B cell (primary cell): ENCODE data around the gene C9orf43. TPM values are rescaled to one million over a fixed set of nuclear protein-coding genes. Genes with fewer than 3 reads are reported as not detected.

Experiments
- ATAC-seq: fragments of 200-7000 bp; cut with Tn5 transposase; one replicate; pipeline ENCODE4 v1.10.0; 2021; ENCODE audit warnings: low read depth, mild to moderate bottlenecking, moderate number of reproducible peaks, moderate library complexity
- CTCF ChIA-PET: fragments of 350-600 bp; sonication (Branson Sonifier 250); formaldehyde crosslinking; loops from one replicate; lab custom pipeline; 2021; ENCODE audit warnings: antibody characterized with exemption, inconsistent platforms; lab: Charles Lee
- POLR2A ChIA-PET: fragments of 350-600 bp; sonication (Branson Sonifier 250); formaldehyde crosslinking; loops from one replicate; lab custom pipeline; 2021; ENCODE audit warnings: antibody characterized with exemption; lab: Charles Lee
- DNase-seq: peaks from one replicate; pipeline ENCODE4 v3.0.0; 2013
- H2AFZ ChIP-seq: 2 replicates; pipeline ENCODE4 v1.6.1; 2012; ENCODE audit warnings: mild to moderate bottlenecking, low read depth, low read length; ENCODE audit not compliant: insufficient read depth, poor library complexity, severe bottlenecking
- H3K27ac ChIP-seq, 2 donors: 1 replicate in 1 of 2; 2 replicates in 1 of 2; pipeline ENCODE4 v1.5.1; 2012 to 2013; ENCODE audit warnings: low read length in 2 of 2, mild to moderate bottlenecking in 2 of 2, moderate library complexity in 1 of 2
- H3K27me3 ChIP-seq, 4 experiments: fragments of 200-600 bp in 1 of 4; sonication (generic) in 1 of 4; replicated peaks in 1 of 4; 1 replicate in 2 of 4; 2 replicates in 2 of 4; pipeline versions ENCODE4 v1.6.1 to v1.7.0; 2013 to 2016; ENCODE audit warnings: low read length in 3 of 4, mild to moderate bottlenecking in 2 of 4, mixed read lengths in 1 of 4, moderate library complexity in 1 of 4; ENCODE audit not compliant: insufficient read depth in 4 of 4, control insufficient read depth in 3 of 4; ENCODE audit errors: control extremely low read depth in 1 of 4
- H3K36me3 ChIP-seq, 2 experiments: replicated peaks in 1 of 2; 1 replicate in 1 of 2; 2 replicates in 1 of 2; pipeline versions ENCODE4 v1.6.1 to v1.7.1; 2013; ENCODE audit warnings: low read length in 1 of 2; ENCODE audit not compliant: insufficient read depth in 2 of 2, control insufficient read depth in 1 of 2; ENCODE audit errors: control extremely low read depth in 1 of 2, extremely low read depth in 1 of 2
- H3K4me1 ChIP-seq, 2 donors: fragments of 200-600 bp in 1 of 2; sonication (generic) in 1 of 2; 1 replicate in 1 of 2; 2 replicates in 1 of 2; pipeline versions ENCODE4 v1.5.1 to v1.6.1; 2013 to 2017; ENCODE audit warnings: low read length in 2 of 2; ENCODE audit not compliant: control insufficient read depth in 2 of 2, insufficient read depth in 2 of 2
- H3K4me2 ChIP-seq: replicated peaks from 2 replicates; pipeline ENCODE3; 2012; ENCODE audit warnings: mild to moderate bottlenecking, low read depth, low read length; ENCODE audit not compliant: poor library complexity, severe bottlenecking
- H3K4me3 ChIP-seq, 5 experiments: fragments of 200-600 bp in 1 of 5; sonication (generic) in 1 of 5; 1 replicate in 3 of 5; 2 replicates in 2 of 5; pipeline versions ENCODE4 v1.5.1 to v1.7.0; 2011 to 2016; ENCODE audit warnings: low read length in 4 of 5, mild to moderate bottlenecking in 4 of 5, low read depth in 2 of 5, control low read depth in 1 of 5, moderate library complexity in 1 of 5; ENCODE audit not compliant: insufficient read depth in 1 of 5; ENCODE audit errors: control extremely low read depth in 1 of 5, extremely low read depth in 1 of 5
- H3K79me2 ChIP-seq: fragments of 200-600 bp; sonication (generic); one replicate; pipeline ENCODE4 v1.6.0; 2016; ENCODE audit warnings: low read length; ENCODE audit not compliant: control insufficient read depth, insufficient read depth
- H3K9ac ChIP-seq: fragments of 200-600 bp; sonication (generic); 2 replicates; pipeline ENCODE4 v1.6.1; 2017; ENCODE audit warnings: mild to moderate bottlenecking, low read length, moderate library complexity
- H3K9me3 ChIP-seq, 3 donors: one replicate each; pipeline versions ENCODE4 v1.6.1 to v1.7.1; 2013; ENCODE audit warnings: low read length in 2 of 3; ENCODE audit not compliant: control insufficient read depth in 2 of 3, insufficient read depth in 1 of 3; ENCODE audit errors: control extremely low read depth in 1 of 3
- H4K20me1 ChIP-seq: 2 replicates; pipeline ENCODE4 v1.6.0; 2012; ENCODE audit warnings: mild to moderate bottlenecking, low read length; ENCODE audit not compliant: insufficient read depth, control insufficient read depth, poor library complexity, severe bottlenecking
- H3K27ac Mint-ChIP-seq: one replicate; pipeline ENCODE4 v1.8.0; 2021; ENCODE audit warnings: mixed read lengths
- H3K27me3 Mint-ChIP-seq: one replicate; pipeline ENCODE4 v1.8.0; 2021; ENCODE audit warnings: mixed read lengths
- H3K4me1 Mint-ChIP-seq: one replicate; pipeline ENCODE4 v1.8.0; 2021; ENCODE audit warnings: mixed read lengths
- H3K4me3 Mint-ChIP-seq: one replicate; pipeline ENCODE4 v1.8.0; 2021; ENCODE audit warnings: mixed read lengths
- H3K9me3 Mint-ChIP-seq: one replicate; pipeline ENCODE4 v1.8.0; 2022; ENCODE audit warnings: mixed read lengths; ENCODE audit not compliant: insufficient read depth
- CTCF ChIP-seq: fragments of 200-600 bp; IDR thresholded peaks from one replicate; pipeline ENCODE4 v1.8.0; 2022; ENCODE audit warnings: antibody characterized with exemption, mild to moderate bottlenecking
- EZH2 ChIP-seq: IDR thresholded peaks from 2 replicates; pipeline ENCODE4 v1.6.1; 2012; ENCODE audit warnings: borderline replicate concordance, low read depth, mild to moderate bottlenecking, moderate library complexity, low read length; ENCODE audit not compliant: insufficient read depth, poor library complexity, severe bottlenecking
- WGBS: methylation state at CpG from one replicate; pipeline ENCODE4 v1.1.5; 2013; ENCODE audit warnings: missing lambda C conversion rate; ENCODE audit not compliant: insufficient coverage; 5-methylcytosine and 5-hydroxymethylcytosine counted together
- intact Hi-C: fragments of 100-400 bp; cut with micrococcal nuclease; formaldehyde crosslinking; loops from one replicate; pipeline ENCODE4 v1.10.0; 2022
- polyA plus RNA-seq: library from polyadenylated mRNA; depleted of rRNA; stranded (reverse); fragments of >200 nt; gene quantifications from 2 replicates; pipeline ENCODE4 v1.2.3, GENCODE V29; 2012
- total RNA-seq, 2 donors: library from RNA; stranded (reverse); fragments of 120-200 nt in 1 of 2; gene quantifications; 1 replicate in 1 of 2; 2 replicates in 1 of 2; pipeline versions ENCODE4 v1.2.3 to v1.2.4, GENCODE V29; 2013 to 2022

Gene C9orf43
- total and polyA plus RNA-seq, 2 donors (not counting 1 experiment from before 2014, with no cell fraction given): 0.57 to 1.7 TPM

DNA sequence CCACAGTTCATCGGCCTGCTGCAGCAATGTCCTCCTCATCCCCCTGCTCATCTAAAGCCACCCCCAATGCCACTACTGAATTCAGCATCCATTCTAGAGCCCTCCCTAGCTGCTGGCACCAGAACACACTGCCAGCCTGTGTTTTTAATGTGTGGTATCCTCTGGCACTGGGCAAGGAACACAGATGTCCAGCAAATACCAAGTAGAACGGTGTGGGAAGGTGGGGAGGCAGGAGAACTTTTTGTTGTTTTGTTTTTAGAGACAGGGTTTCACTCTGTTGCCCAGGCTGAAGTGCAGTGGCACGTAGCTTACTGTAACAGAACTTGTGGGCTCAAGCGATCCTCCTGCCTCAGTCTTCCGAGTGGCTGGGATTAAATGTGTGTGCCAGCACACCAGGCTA is 38.5 kb upstream of the C9orf43 start:
- TF ChIP-seq EZH2 (no peak), CTCF (no peak)
- intact Hi-C loops: no loop called here
- H3K79me2 ChIP-seq: peaks cover 5% of the 10 kb centered on the region
- 93% methylated on average over 4 of the region's 5 CpGs for WGBS
- H3K4me2 ChIP-seq: no peak overlapping the region
- H3K27ac Mint-ChIP-seq: no peak overlapping the region
- peaks cover 0 to 25% of the 10 kb centered on the region in 2 experiments for H3K36me3 ChIP-seq
- no peak overlapping the region for H3K4me3 Mint-ChIP-seq
- no peaks in the 10 kb centered on the region for H3K9me3 Mint-ChIP-seq
- ATAC-seq (no peak), DNase-seq (no peak)
- ChIA-PET CTCF (no interaction called here), POLR2A (interaction anchor here (0.7 kb wide), 1 partner anchor 38 kb away, joined by 3 read pairs; no protein-coding TSS in a partner anchor)
- no peaks in the 10 kb centered on the region for H3K9me3 ChIP-seq
- H3K9ac ChIP-seq: no peak overlapping the region
- H3K4me3 ChIP-seq: no peak overlapping the region
- H3K4me1 Mint-ChIP-seq: peaks cover 15% of the 10 kb centered on the region
- no peak overlapping the region for H3K27ac ChIP-seq
- H3K4me1 ChIP-seq: peaks cover 4 to 9% of the 10 kb centered on the region in 2 donors
- H3K27me3 Mint-ChIP-seq: no peaks in the 10 kb centered on the region
- no peak overlapping the region for H2AFZ ChIP-seq
- H3K27me3 ChIP-seq: no peaks in the 10 kb centered on the region
- no peaks in the 10 kb centered on the region for H4K20me1 ChIP-seq

DNA sequence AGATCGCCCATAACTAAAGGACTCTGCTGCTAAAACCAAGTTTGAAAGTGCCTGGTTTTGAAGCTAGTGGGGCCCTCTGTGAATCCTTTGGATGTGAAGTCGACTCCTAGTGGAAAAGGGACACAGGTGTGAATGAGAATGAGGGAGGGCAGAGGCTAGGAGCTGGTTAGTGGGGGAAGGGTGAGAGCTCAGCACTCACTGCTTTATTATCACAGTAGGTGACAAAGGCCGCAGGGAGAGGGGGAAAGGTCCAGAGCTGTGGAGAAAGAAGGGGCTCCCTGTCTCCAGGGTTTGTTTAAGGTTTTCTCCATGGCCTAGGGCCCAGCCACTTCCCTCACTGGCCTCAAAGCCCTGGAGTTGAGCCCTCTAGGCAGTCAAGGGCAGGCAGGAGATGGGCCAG is 37.3 kb upstream of the C9orf43 start:
- H3K4me2 ChIP-seq: no peak overlapping the region
- H3K27ac Mint-ChIP-seq: peak overlapping the region; percentile 63
- CTCF ChIA-PET: interaction anchor here (0.6 kb wide), 1 partner anchor 147 kb away, joined by 4 read pairs; no protein-coding TSS in a partner anchor

More for the DNA sequence above, 37.3 kb upstream of the C9orf43 start:
- H2AFZ ChIP-seq: no peak overlapping the region
- Mint-ChIP-seq H3K9me3 (no peaks in the 10 kb centered on the region), H3K4me1 (peaks cover 16% of the 10 kb centered on the region), H3K27me3 (no peaks in the 10 kb centered on the region), H3K4me3 (peak overlapping the region; percentile 34)
- 100% methylated on average over 1 of the region's 3 CpGs for WGBS
- no peak overlapping the region for H3K4me3 ChIP-seq
- intact Hi-C loops: no loop called here
- peaks cover 4 to 14% of the 10 kb centered on the region in 2 donors for H3K4me1 ChIP-seq
- DNase-seq (no peak), ATAC-seq (no peak)
- H3K27ac ChIP-seq: no peak overlapping the region
- POLR2A ChIA-PET: no interaction called here
- H3K9me3 ChIP-seq: no peaks in the 10 kb centered on the region
- peaks cover 5% of the 10 kb centered on the region for H3K79me2 ChIP-seq
- TF ChIP-seq EZH2 (no peak), CTCF (no peak)
- no peaks in the 10 kb centered on the region for H3K27me3 ChIP-seq
- no peak overlapping the region for H3K9ac ChIP-seq
- H3K36me3 ChIP-seq: peaks cover 0 to 25% of the 10 kb centered on the region in 2 experiments
- H4K20me1 ChIP-seq: no peaks in the 10 kb centered on the region
